GM19023 (cell line): ENCODE results near the gene RYR3.

Experiments
- ATAC-seq: cut with Tn5 transposase; IDR thresholded peaks from one replicate; pipeline ENCODE4 v1.9.1; 2021; ENCODE audit warnings: mild to moderate bottlenecking, moderate library complexity; ENCODE audit not compliant: unreplicated experiment

The RYR3 gene

DNA sequence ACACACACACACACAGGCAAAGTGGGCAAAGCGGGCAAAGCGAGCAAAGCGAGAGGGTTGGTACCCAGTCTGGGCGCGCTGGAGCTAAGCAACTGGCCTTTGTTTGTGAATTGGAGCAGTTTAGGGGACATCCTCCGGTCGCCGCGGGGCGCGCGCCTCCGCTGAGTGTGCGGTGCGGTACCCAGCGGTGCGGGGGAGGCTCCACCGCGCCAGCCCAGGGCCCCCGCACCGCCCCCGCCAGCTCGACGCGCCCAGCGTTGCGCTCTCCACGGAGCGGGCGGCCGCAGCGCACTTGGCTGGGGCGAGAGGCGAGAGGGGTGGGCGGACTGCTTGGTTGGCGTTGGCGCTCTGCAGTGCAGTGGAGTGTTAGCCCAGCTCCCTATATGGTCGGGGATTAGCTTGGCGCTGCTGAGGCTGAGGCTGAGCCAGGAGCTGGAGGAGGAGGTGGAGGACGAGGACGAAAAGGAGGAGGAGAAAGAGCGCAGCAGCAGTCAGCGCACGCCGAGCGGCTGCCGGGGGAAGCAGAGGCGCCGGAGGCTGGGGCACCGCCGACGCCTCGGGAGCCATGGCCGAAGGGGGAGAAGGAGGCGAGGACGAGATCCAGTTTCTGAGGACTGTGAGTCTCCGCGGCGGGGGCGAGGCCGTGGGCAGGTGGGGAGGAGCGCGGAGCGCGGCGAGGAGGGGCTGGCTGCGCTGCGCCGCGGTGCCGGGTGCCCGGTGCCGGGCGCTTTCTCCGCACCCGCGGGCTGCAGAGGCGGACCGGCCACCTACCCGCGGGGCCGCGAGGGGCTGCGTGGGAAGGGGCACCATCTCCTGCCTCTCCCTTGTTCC is at the start of gene RYR3:
Gene RYR3, plus strand, starts transcription at position 487 of the 831 bp plus-strand sequence. Its CDS starts 79 bp downstream, at position 566.
- ATAC-seq, result no peak

DNA sequence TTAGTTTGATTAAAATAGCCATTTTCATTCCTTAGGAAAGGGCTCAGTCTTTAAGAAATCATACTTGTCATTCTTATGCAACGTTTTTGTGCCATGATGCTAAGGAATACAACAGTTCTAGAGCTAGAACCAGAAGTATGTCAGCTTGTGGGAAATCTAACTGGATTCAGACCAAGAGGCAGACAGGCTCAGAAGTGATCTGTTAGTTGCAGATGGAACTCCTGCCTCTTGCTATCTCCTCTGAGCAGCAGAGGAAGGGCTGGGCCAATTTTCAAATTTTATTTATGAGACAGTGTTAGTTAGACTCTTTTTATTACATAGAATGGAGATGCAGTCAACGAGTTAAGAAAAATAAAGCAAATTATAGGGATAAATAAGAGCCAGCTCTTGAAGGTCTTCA is 48.5 kb upstream of the RYR3 start:
- no peak for ATAC-seq

DNA sequence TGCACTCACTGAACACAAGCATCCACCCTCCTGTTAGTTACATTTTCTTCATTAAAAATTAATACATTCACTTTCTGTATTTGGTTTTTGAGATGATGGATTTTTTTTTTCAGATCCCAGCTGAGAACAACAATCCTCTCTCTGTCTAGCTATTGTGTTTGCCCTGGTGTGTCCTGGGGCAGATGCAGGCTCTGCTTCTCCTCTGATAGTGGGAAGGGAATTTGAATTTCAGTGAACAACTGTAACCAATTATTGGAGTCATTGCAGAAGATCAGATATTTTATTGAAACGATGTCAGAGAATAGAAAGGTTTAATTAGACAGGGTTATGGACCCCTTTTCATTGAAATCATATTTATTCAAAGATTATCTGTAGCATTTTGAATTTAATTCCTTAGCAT is 33.1 kb upstream of the RYR3 start:
- ATAC-seq, result no peak

DNA sequence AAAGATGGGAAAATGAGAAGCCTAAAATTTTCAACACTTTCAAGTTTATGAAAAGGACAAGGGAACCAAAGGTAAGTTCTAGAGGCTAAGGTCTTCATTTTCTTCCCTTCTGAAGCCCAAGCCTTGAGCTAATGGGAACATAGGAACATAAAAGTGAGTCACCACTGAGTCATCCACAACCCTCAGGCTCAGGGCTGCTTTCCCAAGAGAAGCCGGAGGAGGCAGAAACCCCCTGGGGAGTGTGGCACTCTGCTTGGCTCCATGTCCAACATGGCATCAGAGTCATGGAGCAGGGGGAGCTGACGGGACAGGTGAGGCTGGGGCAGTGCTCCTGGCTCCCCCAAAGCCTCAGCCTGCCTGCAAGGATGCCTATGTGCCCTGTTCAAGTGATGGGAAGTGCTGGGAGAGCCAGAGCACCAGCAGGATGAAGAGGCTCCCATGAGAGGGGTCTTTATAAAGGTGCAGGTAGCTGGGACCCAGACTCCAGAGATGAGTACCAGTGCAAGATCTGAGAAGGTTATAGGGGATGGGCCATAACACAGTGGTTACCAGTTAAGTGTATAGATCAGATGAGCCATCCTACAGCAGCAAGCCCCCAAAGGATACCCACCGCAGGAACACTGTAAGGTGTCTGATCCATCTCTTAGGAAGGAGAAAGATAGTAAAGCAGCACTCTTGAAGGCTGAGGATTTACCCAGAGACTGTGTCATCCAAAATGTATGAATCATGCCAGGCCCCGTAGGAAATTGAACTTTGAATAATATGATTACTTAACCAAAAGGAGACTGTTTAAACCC is 31.8 kb upstream of the RYR3 start:
- no peak for ATAC-seq

DNA sequence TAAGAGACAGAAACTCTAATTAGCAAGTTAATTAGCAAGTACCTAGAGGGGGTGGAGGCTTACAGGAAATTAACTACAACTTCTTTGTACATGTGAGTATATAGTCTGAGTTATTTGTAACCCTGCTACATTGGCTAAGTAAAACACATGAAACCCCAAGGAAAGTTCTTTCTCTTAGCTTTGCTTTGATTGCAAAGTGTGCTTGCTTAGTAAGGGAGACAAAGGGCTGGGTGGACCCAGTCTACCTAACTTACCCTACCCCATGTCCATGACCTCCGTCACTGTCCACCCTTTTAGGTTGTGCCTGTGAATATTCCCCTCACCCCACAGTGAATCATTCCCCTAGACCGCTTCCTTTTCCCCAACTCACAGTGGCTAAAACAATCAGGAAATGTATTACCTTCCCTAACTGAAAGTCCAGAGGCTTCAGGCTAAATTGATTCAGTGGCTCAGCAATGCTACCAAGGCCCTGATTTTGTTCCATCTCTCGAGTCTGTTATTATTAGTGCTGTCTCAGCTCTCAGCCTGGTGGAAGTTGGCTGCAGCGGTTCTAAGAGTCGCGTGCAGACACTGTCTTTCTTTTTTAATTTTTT is 31.1 kb upstream of the RYR3 start:
- no peak for ATAC-seq

DNA sequence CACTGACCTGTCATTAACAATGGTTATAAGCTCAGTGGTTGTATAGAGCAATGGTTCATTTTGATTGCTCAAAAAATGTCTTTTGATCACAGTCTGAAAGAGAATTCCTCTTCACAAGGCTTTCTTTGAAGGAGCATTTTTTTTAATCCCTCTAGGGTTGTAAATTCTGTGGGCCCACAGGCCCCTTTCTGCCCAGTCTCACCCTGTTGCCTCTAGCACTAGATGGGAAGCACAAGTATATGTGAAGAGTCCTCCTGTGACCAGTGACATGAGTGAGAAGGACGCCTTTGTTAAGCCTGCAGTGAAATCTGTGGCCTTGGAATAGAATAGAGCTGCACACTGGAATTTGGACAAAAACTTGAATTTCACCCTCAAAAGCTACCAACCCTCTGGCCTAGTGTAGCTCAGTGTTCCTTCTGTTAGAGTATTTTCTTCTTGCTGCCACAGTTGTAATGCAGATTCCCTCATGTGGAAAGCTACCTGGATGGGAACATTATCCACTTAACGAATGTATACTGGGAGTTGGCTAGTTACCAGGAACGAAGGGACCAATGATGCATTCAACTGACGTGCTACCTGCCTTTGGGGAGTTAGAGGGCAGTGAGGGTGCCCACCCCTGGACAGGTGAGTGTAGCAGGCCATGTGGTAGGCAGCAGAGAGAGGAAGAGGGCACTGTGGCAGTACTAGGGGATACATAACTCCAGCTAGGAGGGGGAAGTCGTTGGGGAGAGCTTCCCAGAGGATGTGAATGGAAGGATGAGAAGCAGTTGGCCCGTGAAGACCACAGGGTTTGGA is 28.3 kb upstream of the RYR3 start:
- no peak for ATAC-seq

DNA sequence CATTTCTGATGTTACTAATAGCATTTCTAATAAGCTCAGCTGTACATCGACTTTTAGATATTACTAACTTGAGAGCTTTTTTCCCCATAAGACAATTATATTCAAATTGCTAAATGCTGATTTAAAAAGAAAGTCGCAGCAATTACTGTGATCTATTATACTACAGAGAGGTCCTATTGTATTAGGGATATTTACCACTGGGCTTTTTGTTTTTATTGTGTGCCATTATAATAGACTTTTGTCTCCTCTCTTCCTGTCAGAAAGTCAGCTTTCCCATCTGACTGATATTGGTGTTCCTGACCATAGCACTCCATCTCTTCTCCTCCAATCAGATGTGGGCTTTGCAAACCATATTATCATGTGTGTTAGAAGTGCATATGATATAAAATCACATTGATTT is 27.2 kb upstream of the RYR3 start:
- no peak for ATAC-seq

DNA sequence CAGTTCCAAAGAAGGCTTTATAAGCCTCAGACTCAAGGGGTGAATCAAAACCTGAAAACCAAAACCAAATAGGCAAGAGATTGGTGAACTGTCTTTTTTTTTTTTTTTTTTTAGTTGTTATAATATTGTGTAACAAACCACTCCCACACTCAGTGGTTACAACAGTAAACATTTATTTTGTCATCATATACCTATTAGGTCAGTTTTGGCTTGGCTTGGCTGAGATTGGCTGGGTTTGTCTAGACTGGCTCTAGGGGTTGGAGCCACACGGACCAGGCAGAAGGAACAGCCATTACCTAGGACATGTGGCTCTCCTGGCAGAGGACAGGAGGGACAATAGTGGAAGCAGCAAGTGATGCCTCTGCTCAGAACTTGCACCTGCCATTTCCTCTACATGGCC is 26.4 kb upstream of the RYR3 start:
- ATAC-seq, result no peak

GRCh38 chr15:33292717-33293307 is 18.0 kb upstream of the RYR3 start:
- no peak for ATAC-seq

- ATAC-seq, result no peak
Observed at GRCh38 chr15:33293713-33294334, 16.9 kb upstream of the RYR3 start.

GRCh38 chr15:33296050-33296449 is 14.7 kb upstream of the RYR3 start:
- no peak for ATAC-seq

- ATAC-seq, result no peak
Observed at GRCh38 chr15:33296856-33297255, 13.9 kb upstream of the RYR3 start.

DNA sequence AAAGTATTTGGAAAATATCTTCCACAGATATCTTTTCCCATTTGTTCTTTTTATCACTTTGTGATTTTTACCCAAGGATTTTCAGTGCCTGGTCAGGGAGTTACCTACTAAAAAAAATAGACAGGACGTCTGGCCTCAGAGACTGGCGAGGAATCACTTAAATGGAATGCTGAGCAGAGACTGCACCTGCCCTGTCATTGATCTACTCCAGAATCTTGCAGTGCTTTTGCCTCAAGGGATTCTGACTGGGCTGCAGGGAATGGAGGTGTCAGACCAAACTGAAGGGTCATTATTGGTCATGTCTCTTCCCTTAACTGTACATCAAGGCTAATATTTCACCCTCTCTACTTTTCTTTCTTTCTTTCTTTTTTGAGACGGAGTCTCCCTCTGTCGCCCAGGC is 12.1 kb upstream of the RYR3 start:
- ATAC-seq, result no peak

DNA sequence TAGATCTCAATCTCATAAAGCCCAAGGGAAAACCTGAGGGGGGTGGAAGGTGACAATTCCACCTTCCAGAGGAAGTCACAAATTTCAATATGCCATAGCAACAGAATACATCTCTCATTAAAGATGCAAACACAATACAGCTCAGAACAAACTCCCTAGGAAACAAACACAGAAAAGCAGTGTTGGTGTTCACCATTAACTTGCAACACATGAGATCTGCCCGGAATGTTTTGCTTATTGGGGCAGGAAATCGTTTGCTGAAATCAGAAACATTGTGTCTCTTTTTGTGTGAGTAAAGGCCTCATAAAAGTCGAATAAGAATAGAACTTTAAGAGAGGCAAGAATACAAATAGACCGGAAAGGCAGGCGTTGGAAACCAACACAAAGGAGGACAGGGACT is 5.8 kb upstream of the RYR3 start:
- ATAC-seq, result no peak

DNA sequence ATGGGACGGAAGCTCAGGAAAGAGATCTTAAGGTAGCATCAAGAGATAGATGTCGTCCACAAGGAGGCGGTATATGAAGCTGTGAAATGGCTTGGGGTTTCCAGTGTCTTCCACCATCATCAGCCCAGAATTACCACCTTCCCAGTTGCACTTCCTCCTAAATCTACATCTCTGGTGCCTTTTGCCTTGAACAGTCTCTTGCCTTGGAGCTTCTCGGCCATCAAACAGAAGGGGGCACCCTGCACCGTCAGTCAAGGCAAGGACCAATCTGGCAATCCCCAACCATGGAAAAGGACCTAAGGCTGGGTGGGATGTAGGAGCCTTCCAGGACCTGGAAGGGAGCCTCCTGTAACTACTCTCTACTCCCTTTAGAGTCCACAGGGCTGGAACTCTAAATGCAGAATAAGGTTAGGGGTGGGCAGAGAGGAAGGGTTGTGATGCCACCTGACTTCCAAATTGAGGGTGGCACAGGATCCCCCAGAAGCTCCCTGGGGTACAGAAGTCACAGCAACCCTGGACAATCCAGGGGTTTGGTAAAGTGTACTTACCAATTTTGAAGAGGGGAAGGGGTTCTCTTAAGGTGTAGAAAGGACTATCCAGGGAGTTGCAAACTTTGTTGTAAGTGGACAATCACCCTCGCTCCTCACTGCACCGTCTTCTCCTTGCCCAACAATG is 1.0 kb upstream of the RYR3 start:
- no peak for ATAC-seq

DNA sequence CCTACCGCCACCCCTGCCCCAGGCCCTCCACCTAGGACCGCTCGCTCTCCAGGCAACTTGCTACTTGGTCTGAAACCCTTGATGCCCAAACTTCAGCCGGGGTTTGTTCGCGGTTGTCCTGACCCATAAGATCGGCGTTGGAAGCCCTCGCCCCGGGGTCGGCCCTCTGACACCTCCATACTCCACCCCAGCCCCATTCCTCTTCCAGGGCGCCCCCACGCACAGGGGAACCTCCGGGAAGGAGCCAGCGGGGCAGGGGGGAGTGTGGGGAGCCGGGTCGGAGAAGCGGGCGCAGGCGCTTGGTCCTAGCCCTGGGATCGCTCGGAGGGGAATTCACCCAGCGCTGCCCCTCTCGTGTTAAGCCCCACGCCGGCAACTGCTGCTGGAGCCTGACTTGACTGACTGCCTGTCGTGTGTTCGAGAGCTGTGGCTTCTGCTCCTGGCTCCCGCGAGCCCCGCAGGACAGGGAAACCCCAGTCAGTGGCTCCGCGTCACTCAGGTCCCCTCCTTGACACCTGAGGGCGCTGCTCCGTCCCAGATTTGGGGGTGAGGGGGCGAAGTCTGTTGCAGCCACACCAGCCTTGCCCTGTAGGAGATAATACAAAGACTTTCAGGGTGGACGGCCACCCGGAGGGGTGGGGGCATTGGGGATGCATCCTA is 675 bp downstream of the RYR3 start:
- no peak for ATAC-seq

- ATAC-seq, result no peak
Observed at GRCh38 chr15:33313491-33313890, 2.7 kb downstream of the RYR3 start.

DNA sequence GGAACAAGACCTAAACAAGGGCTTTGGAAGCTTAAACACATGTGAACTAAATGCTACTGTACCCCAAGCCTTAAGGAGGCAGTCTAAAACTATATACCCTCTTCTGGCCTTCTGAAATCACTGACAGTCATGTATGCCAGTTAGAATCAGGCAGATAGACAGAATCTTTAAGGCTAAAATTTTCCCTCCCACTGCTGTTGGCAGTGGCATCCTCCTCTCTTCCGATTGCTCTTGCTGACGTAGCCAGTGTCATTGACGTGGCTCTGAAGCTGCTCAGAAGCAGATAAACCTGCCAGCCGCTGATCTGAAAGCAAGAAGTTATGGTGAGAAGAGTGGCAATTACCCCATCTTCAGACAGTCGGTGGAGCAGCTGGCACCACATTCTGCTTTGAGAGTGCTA is 3.3 kb downstream of the RYR3 start:
- no peak for ATAC-seq

DNA sequence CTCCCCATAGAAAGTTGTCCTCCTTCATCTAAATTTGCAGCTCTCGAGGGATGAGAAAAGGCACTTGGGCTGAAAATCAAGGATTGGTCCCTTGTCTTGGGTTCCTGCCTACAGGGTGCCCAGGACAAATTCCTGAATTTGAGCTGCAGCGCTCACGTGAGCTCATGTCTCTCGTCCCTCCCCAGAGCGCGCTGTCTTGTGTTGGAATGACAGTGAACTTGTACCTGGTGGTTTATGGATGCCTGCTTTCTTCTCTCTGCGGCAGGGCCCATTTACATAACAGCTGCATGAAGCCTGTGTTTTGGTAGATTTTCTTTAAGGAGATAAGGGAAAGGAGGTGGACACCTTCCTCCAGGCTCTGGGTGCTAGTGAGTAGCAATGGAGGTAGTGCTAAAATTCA is 4.3 kb downstream of the RYR3 start:
- ATAC-seq, result no peak
